G401.6 (cell line): Measurements from ENCODE around the gene RAD51C.
"Not testable (repeated sequence)": the region's sequence is repeated elsewhere in the genome, so short reads cannot be mapped to it uniquely, and the experiment has no call there.

Source experiments
- FAIRE-seq: peaks from 2 replicates; lab custom pipeline; 2012; peaks lifted over from hg19 to GRCh38; lab: Jason Lieb, UNC

Gene RAD51C

GRCh38 chr17:58741121-58741625 is 48.8 kb downstream of the RAD51C start:
- FAIRE-seq: no peak

GRCh38 chr17:58747674-58748073 is 55.3 kb downstream of the RAD51C start:
- FAIRE-seq: no peak

DNA sequence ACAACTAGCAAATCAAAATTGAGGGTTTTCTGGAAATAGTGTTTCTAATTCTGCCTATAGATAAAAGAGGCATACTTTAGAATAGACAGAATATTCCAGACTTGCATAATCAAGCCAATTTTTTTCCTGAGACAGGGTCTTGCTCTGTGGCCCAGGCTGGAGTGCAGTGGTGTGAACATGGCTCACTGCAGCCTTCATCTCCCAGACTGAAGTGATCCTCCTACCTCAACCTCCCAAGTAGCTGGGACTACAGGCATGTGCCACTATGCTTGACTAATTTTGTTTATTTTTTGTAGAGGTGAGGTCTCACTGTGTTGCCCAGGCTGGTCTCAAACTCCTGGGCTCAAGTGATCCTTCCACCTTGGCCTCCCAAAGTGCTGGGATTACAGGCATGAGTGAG is 57.2 kb downstream of the RAD51C start:
- not testable (repeated sequence) for FAIRE-seq

DNA sequence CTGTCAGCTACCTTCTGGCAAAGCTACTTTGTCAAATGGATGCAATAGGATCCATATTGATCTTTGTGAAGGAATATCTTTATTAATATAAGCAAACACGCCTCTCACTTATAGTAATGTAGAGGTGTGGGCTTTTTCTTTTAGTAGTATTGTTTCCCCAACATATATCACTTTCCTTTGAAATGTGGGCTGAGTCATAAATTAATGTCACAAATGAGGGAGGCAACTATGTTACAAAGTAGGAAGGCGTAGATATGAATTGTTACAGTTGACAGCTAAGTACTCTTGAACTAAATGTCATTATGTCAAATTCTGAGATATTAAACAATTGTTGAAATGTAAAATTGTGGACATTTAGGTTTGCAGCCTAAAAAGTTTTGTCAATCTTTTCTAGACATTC is 60.6 kb downstream of the RAD51C start:
- FAIRE-seq: no peak

DNA sequence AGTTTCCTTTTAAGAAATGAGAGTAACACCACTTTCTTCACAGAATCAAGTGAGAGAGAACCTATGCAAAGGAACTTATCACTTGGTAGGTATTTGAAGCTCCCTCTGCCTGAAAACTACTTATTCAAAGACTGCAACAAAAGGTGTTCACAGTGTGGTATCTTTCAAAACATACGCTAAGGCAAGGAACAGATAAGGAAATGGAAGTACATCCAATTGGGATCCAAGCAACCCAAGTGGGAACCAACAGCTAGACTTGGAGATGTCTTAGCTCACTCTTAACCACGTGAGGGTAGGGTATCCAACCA is 62.8 kb downstream of the RAD51C start:
- peak; percentile 51 for FAIRE-seq

- no peak for FAIRE-seq
Measured at GRCh38 chr17:58755577-58756245, 63.3 kb downstream of the RAD51C start, which contains the start of gene PPM1E. Gene PPM1E (plus strand): TSS chr17:58755854.

DNA sequence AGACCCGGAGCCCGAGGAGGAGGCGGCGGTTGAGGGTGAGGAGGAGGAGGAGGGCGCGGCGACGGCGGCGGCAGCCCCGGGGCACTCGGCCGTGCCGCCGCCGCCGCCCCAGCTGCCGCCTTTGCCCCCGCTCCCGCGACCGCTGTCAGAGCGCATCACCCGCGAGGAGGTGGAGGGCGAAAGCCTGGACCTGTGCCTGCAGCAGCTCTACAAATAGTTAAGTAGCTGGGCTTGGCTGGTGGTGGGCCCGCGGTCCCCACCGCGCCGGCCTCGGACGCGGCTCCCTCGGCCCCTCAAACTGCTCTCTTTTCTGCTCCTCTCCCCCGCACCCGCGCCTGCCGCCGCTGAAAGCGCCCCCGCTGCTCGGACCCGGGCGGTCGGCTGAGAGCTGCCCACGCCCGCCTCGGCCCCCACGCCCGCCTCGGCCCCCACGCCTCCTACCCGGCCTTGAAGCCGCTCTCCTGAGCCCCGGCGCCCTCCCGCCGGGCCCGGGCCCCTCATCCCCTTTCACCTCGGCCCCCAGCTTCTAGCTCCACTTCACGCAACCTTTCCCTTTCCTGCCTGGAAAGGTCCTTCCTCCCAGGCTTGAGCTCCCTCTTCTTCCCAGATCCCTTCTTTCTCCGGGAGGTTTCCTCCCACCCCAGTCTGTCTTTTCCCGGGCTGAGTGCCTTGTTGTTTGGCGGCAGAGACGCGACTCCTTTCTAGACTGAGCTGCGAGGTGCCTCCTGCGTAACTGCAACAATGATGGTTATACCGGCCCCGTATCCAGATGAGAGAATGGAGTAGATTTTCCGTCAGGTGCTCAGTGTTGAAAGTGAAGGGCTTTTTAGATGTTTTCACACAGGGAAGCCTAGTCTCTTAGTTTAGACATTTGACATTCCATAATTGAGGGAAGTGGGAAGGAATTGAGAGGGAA is 64.1 kb downstream of the RAD51C start:
- FAIRE-seq: no peak

GRCh38 chr17:58757162-58757613 is 64.8 kb downstream of the RAD51C start:
- FAIRE-seq: no peak

- no peak for FAIRE-seq
Measured at GRCh38 chr17:58758890-58759289, 66.5 kb downstream of the RAD51C start.

GRCh38 chr17:58759522-58759921 is 67.1 kb downstream of the RAD51C start:
- FAIRE-seq: peak; percentile 69

- FAIRE-seq: no peak
Measured at GRCh38 chr17:58760248-58760647, 67.8 kb downstream of the RAD51C start.

GRCh38 chr17:58763263-58763662 is 70.9 kb downstream of the RAD51C start:
- FAIRE-seq: no peak

GRCh38 chr17:58764373-58764772 is 72.0 kb downstream of the RAD51C start:
- FAIRE-seq: no peak

DNA sequence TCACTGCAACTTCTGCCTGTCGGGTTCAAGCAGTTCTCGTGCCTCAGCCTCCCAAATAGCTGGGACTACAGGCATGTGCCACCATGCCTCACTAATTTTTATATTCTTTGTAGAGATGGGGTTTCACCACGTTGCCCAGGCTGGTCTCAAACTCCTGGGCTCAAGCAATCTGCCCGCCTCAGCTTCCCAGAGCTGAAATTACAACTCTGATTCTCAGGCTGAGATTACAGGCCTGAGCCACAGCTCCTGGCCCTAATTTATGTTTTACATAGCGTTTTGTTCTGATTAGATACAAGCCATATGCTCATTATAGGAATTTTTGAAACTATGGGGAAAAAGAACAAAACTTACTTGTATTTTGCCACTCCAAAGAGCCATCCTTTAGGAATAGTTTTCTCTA is 86.1 kb downstream of the RAD51C start:
- not testable (repeated sequence) for FAIRE-seq

- FAIRE-seq: no peak
Measured at GRCh38 chr17:58779446-58779845, 87.0 kb downstream of the RAD51C start.

GRCh38 chr17:58783380-58783779 is 91.0 kb downstream of the RAD51C start:
- no peak for FAIRE-seq

DNA sequence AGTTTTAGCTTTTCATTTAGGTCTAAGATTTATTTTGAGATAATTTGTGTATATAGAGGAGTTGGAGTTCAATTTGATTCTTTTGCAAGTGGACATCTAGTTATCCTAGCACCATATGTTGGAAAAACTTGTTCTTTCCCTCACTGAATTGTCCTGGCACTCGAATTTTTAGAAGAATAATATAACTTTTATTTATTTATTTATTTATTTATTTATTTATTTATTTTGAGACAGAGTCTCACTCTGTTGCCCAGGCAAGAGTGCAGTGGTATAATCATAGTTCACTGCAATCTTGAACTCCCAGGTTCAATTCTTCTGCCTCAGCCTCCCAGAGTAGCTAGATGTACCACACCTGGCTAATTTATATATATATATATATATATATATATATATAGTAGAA is 92.7 kb downstream of the RAD51C start:
- no peak for FAIRE-seq
